Neuronal stem cell (in vitro differentiated cells): Measurements from ENCODE around the gene RAB14. TPM values are rescaled to one million over a fixed set of nuclear protein-coding genes. Genes with fewer than 3 reads are reported as not detected.
"Not testable (repeated sequence)": the region's sequence is repeated elsewhere in the genome, so short reads cannot be mapped to it uniquely, and the experiment has no call there.

Experiments
- DNase-seq: peaks from one replicate; pipeline ENCODE4 v3.0.0-alpha.2; 2013; ENCODE audit warnings: low spot score
- H2AFZ ChIP-seq: one replicate; pipeline ENCODE4 v1.6.1; 2013; ENCODE audit warnings: mild to moderate bottlenecking, low read length, inconsistent platforms
- H2AK5ac ChIP-seq: 2 replicates; pipeline ENCODE4 v1.6.1; 2013; ENCODE audit warnings: low read depth, mild to moderate bottlenecking, inconsistent platforms, low read length, moderate library complexity, mixed read lengths
- H2BK120ac ChIP-seq: 2 replicates; pipeline ENCODE4 v1.6.1; 2013; ENCODE audit warnings: low read depth, mild to moderate bottlenecking, inconsistent platforms, low read length, moderate library complexity, mixed read lengths
- H2BK12ac ChIP-seq: one replicate; pipeline ENCODE4 v1.6.1; 2013; ENCODE audit warnings: low read length, inconsistent platforms
- H2BK15ac ChIP-seq: 2 replicates; pipeline ENCODE4 v1.6.1; 2013; ENCODE audit warnings: mild to moderate bottlenecking, low read length, inconsistent platforms, mixed read lengths
- H2BK5ac ChIP-seq: one replicate; pipeline ENCODE4 v1.6.1; 2013; ENCODE audit warnings: inconsistent platforms, mild to moderate bottlenecking, low read length, moderate library complexity
- H3K14ac ChIP-seq: one replicate; pipeline ENCODE4 v1.6.1; 2013; ENCODE audit warnings: low read length, inconsistent platforms
- H3K18ac ChIP-seq: 2 replicates; pipeline ENCODE4 v1.6.1; 2013; ENCODE audit warnings: low read length, inconsistent platforms
- H3K23ac ChIP-seq: 2 replicates; pipeline ENCODE4 v1.6.1; 2013; ENCODE audit warnings: low read depth, mild to moderate bottlenecking, mixed read lengths, low read length, inconsistent platforms; ENCODE audit not compliant: poor library complexity
- H3K27ac ChIP-seq: replicated peaks from 3 replicates; pipeline ENCODE4 v1.5.1; 2013; ENCODE audit warnings: low read length, inconsistent platforms
- H3K27me3 ChIP-seq, 3 experiments: 2 replicates each; pipeline ENCODE4 v1.6.1; 2013; ENCODE audit warnings: low read length in 3 of 3, mild to moderate bottlenecking in 2 of 3, inconsistent platforms in 1 of 3, low read depth in 1 of 3, mixed read lengths in 1 of 3, moderate library complexity in 1 of 3; ENCODE audit not compliant: control insufficient read depth in 3 of 3, insufficient read depth in 3 of 3
- H3K36me3 ChIP-seq, 2 donors: replicated peaks in 1 of 2; 2 replicates each; pipeline ENCODE4 v1.6.1; 2013; ENCODE audit warnings: low read length in 2 of 2; ENCODE audit not compliant: control insufficient read depth in 2 of 2, insufficient read depth in 2 of 2
- H3K4ac ChIP-seq: 2 replicates; pipeline ENCODE4 v1.6.1; 2013; ENCODE audit warnings: inconsistent platforms, mild to moderate bottlenecking, low read length, moderate library complexity
- H3K4me1 ChIP-seq, 2 donors: 1 replicate in 1 of 2; 2 replicates in 1 of 2; pipeline ENCODE4 v1.6.1; 2013; ENCODE audit warnings: low read length in 2 of 2, low read depth in 1 of 2; ENCODE audit not compliant: control insufficient read depth in 2 of 2, insufficient read depth in 1 of 2
- H3K4me2 ChIP-seq: one replicate; pipeline ENCODE4 v1.6.1; 2013; ENCODE audit warnings: mild to moderate bottlenecking, low read length, inconsistent platforms; ENCODE audit not compliant: insufficient read depth, poor library complexity, severe bottlenecking
- H3K4me3 ChIP-seq, 2 donors: 2 replicates each; pipeline ENCODE4 v1.5.1; 2013; ENCODE audit warnings: low read length in 2 of 2, mild to moderate bottlenecking in 2 of 2, inconsistent platforms in 1 of 2, moderate library complexity in 1 of 2
- H3K79me1 ChIP-seq: one replicate; pipeline ENCODE4 v1.6.1; 2013; ENCODE audit warnings: low read depth, mild to moderate bottlenecking, inconsistent platforms, low read length, moderate library complexity
- H3K9ac ChIP-seq: one replicate; pipeline ENCODE4 v1.6.1; 2013; ENCODE audit warnings: mild to moderate bottlenecking, low read depth, low read length, inconsistent platforms; ENCODE audit not compliant: poor library complexity
- H3K9me3 ChIP-seq, 2 donors: replicated peaks in 1 of 2; 2 replicates each; pipeline versions ENCODE3 to v1.6.1; 2013; ENCODE audit warnings: low read length in 2 of 2, mild to moderate bottlenecking in 2 of 2, inconsistent platforms in 1 of 2, low read depth in 1 of 2, mixed read lengths in 1 of 2, moderate library complexity in 1 of 2; ENCODE audit not compliant: control insufficient read depth in 2 of 2, insufficient read depth in 1 of 2
- H4K8ac ChIP-seq: one replicate; pipeline ENCODE4 v1.6.1; 2013; ENCODE audit warnings: low read depth, mild to moderate bottlenecking, inconsistent platforms, low read length, moderate library complexity
- H4K91ac ChIP-seq: one replicate; pipeline ENCODE4 v1.6.1; 2013; ENCODE audit warnings: low read length, low read depth, mild to moderate bottlenecking, inconsistent platforms; ENCODE audit not compliant: poor library complexity
- WGBS, 2 donors: extraction: QIAGEN DNeasy Blood & Tissue Kit; methylation state at CpG; one replicate each; pipeline ENCODE4 v1.1.7; 2013; ENCODE audit warnings: missing lambda C conversion rate in 2 of 2, mixed read lengths in 1 of 2; ENCODE audit not compliant: insufficient read length in 2 of 2, insufficient replicate concordance in 1 of 2; ENCODE audit errors: extremely low coverage in 2 of 2; 5-methylcytosine and 5-hydroxymethylcytosine counted together
- small RNA-seq: library from polyadenylated mRNA; stranded (forward); fragments of <200 nt; extraction: miRNeasy Mini kit (QIAGEN cat#:217004); gene quantifications from one replicate; pipeline ENCODE3, GENCODE V24; 2013; ENCODE audit not compliant: insufficient read depth

Gene RAB14

DNA sequence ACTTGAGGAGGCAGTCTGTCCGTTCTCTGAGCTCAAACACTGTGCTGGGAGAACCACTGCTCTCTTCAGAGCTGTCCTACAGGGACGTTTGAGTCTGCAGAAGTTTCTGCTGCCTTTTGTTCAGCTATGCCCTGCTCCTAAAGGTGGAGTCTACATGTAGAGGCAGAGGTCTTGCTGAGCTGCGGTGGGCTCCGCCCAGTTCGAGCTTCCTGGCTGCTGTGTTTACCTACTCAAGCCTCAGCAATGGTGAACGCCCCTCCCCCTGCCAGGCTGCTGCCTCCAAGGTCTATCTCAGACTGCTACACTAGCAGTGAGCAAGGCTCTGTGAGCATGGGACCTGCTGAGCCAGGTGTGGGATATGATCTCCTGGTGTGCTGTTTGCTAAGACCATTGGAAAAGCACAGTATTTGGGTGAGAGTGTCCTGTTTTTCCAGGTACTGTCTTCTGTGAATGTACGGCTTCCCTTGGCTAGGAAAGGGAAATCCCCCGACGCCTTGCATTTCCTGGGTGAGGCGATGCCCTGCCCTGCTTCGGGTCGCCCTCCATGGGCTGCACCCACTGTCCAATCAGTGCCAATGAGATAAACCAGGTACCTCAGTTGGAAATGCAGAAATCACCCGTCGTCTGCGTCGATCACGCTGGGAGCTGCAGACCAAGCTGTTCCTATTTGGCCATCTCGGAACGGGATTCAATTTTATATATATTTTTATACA, 68.4 kb downstream of the RAB14 start:
- Histone ChIP-seq H3K9me3 (no peaks in the 10 kb centered on the region), H2BK120ac (no peak overlapping the region), H3K14ac (no peak overlapping the region), H3K4me1 (no peaks in the 10 kb centered on the region), H3K36me3 (peaks cover 3 to 29% of the 10 kb centered on the region in 2 donors), H2AK5ac (no peak overlapping the region), H2BK12ac (no peak overlapping the region), H3K4ac (no peak overlapping the region), H4K8ac (no peak overlapping the region), H2AFZ (no peak overlapping the region), H2BK15ac (no peak overlapping the region), H3K4me3 (no peak overlapping the region), H3K18ac (no peak overlapping the region), H3K4me2 (no peak overlapping the region), H2BK5ac (no peak overlapping the region), H3K27me3 (no peaks in the 10 kb centered on the region), H3K9ac (no peak overlapping the region), H3K23ac (no peak overlapping the region), H3K27ac (no peak overlapping the region), H4K91ac (no peak overlapping the region), H3K79me1 (no peaks in the 10 kb centered on the region)
- no peak for DNase-seq
- WGBS, 2 donors = no CpG with 5 or more reads among the region's 19 CpGs

DNA sequence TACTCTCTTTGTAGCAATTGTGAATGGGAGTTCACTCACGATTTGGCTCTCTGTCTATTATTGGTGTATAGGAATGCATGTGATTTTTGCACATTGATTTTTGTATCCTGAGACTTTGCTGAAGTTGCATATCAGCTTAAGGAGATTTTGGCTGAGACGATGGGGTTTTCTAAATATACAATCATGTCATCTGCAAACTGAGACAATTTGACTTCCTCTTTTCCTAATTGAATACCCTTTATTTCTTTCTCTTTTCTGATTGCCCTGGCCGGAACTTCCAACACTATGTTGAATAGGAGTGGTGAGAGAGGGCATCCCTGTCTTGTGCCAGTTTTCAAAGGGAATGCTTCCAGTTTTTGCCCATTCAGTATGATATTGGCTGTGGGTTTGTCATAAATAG, 72.3 kb downstream of the RAB14 start:
- not testable (repeated sequence) for H3K9me3 ChIP-seq, H4K8ac ChIP-seq, H2BK15ac ChIP-seq, H2AFZ ChIP-seq, H2BK5ac ChIP-seq, H3K14ac ChIP-seq, H3K27me3 ChIP-seq, H2BK12ac ChIP-seq, H2AK5ac ChIP-seq, H3K23ac ChIP-seq, H3K4ac ChIP-seq, H3K18ac ChIP-seq, H3K4me3 ChIP-seq, H3K4me1 ChIP-seq, H4K91ac ChIP-seq, H3K27ac ChIP-seq, H3K9ac ChIP-seq, DNase-seq, H3K79me1 ChIP-seq, H2BK120ac ChIP-seq, H3K4me2 ChIP-seq
- WGBS, 2 donors = no CpG with 5 or more reads among the region's 3 CpGs
- H3K36me3 ChIP-seq = peaks cover 3 to 21% of the 10 kb centered on the region in 2 donors

Small RNA genes within 50 kb of the gene (small RNA-seq; reads per million reads assigned to genes)
- not detected for gene RN7SL181P
